Measurements from ENCODE around the gene RRP8. TPM values are rescaled to one million over a fixed set of nuclear protein-coding genes. Genes with fewer than 3 reads are reported as not detected.

RRP8 gene
- total and polyA plus RNA-seq, 2 experiments from 2014 or later = 15.3 to 26.1 TPM

GRCh38 chr11:6563121-6563619 is 40.2 kb downstream of the RRP8 start:
- H3K79me2 ChIP-seq = no peaks in the 10 kb centered on the region
- TF ChIP-seq EZH2phosphoT487 (IDR thresholded peaks at IDR 0.05; ENCODE audit: low read depth, severe bottlenecking, unreplicated experiment) (no peak), EZH2 (IDR thresholded peaks at IDR 0.05; ENCODE audit: borderline replicate concordance) (no peak), CTCF (IDR thresholded peaks at IDR 0.05; ENCODE audit: poor library complexity) (no peak)
- no peak for DNase-seq (ENCODE audit: low spot score)
- H3K27ac ChIP-seq = no peak overlapping the region
- H3K36me3 ChIP-seq (replicated peaks; ENCODE audit: insufficient read depth, low read depth) = no peaks in the 10 kb centered on the region
- H2AFZ ChIP-seq = no peak overlapping the region
- no peak overlapping the region for H3K4me2 ChIP-seq
- H3K9me3 ChIP-seq (ENCODE audit: low read depth) = no peaks in the 10 kb centered on the region
- H3K4me3 ChIP-seq = no peak overlapping the region
- no peaks in the 10 kb centered on the region for H3K9me2 ChIP-seq (replicated peaks; ENCODE audit: insufficient read depth)
- no peaks in the 10 kb centered on the region for H3K4me1 ChIP-seq (ENCODE audit: insufficient read depth)
- H4K20me1 ChIP-seq (ENCODE audit: insufficient read depth, poor library complexity, severe bottlenecking) = no peaks in the 10 kb centered on the region
- H3K27me3 ChIP-seq = no peaks in the 10 kb centered on the region
- WGBS (ENCODE audit: low lambda C conversion rate, missing lambda C conversion rate) = 96% methylated on average over 4 of the region's 4 CpGs

- TF ChIP-seq EZH2 (IDR thresholded peaks at IDR 0.05; ENCODE audit: borderline replicate concordance) (no peak), EZH2phosphoT487 (IDR thresholded peaks at IDR 0.05; ENCODE audit: low read depth, severe bottlenecking, unreplicated experiment) (no peak), CTCF (IDR thresholded peaks at IDR 0.05; ENCODE audit: poor library complexity) (no peak)
- no peak overlapping the region for H3K4me3 ChIP-seq
Measured at GRCh38 chr11:6561288-6561687, 42.1 kb downstream of the RRP8 start.

GRCh38 chr11:6559369-6559768 is 44.0 kb downstream of the RRP8 start:
- Histone ChIP-seq H2AFZ (no peak overlapping the region), H3K27me3 (no peaks in the 10 kb centered on the region), H3K4me3 (no peak overlapping the region), H3K4me2 (no peak overlapping the region), H3K9me3 (ENCODE audit: low read depth) (no peaks in the 10 kb centered on the region), H4K20me1 (ENCODE audit: insufficient read depth, poor library complexity, severe bottlenecking) (no peaks in the 10 kb centered on the region), H3K27ac (no peak overlapping the region), H3K36me3 (replicated peaks; ENCODE audit: insufficient read depth, low read depth) (no peaks in the 10 kb centered on the region), H3K79me2 (no peaks in the 10 kb centered on the region), H3K9me2 (replicated peaks; ENCODE audit: insufficient read depth) (no peaks in the 10 kb centered on the region), H3K4me1 (ENCODE audit: insufficient read depth) (no peaks in the 10 kb centered on the region)
- no peak for DNase-seq (ENCODE audit: low spot score)
- WGBS (ENCODE audit: low lambda C conversion rate, missing lambda C conversion rate) = 96% methylated on average over 1 of the region's 1 CpG
- TF ChIP-seq CTCF (IDR thresholded peaks at IDR 0.05; ENCODE audit: poor library complexity) = no peak
- no peak for TF ChIP-seq EZH2 (IDR thresholded peaks at IDR 0.05; ENCODE audit: borderline replicate concordance)
- no peak for TF ChIP-seq EZH2phosphoT487 (IDR thresholded peaks at IDR 0.05; ENCODE audit: low read depth, severe bottlenecking, unreplicated experiment)

More at GRCh38 chr11:6561288-6561687, 42.1 kb downstream of the RRP8 start:
- no peaks in the 10 kb centered on the region for H3K9me2 ChIP-seq (replicated peaks; ENCODE audit: insufficient read depth)
- no peak overlapping the region for H3K27ac ChIP-seq
- no peaks in the 10 kb centered on the region for H3K9me3 ChIP-seq (ENCODE audit: low read depth)
- no peaks in the 10 kb centered on the region for H3K79me2 ChIP-seq
- no peaks in the 10 kb centered on the region for H4K20me1 ChIP-seq (ENCODE audit: insufficient read depth, poor library complexity, severe bottlenecking)
- H3K4me2 ChIP-seq = no peak overlapping the region
- H3K4me1 ChIP-seq (ENCODE audit: insufficient read depth) = no peaks in the 10 kb centered on the region
- no peak for DNase-seq (ENCODE audit: low spot score)
- no peaks in the 10 kb centered on the region for H3K36me3 ChIP-seq (replicated peaks; ENCODE audit: insufficient read depth, low read depth)
- 88% methylated on average over 3 of the region's 3 CpGs for WGBS (ENCODE audit: low lambda C conversion rate, missing lambda C conversion rate)
- H2AFZ ChIP-seq = no peak overlapping the region
- H3K27me3 ChIP-seq = no peaks in the 10 kb centered on the region
